Measurements from ENCODE around the gene ALG3. TPM values are rescaled to one million over a fixed set of nuclear protein-coding genes. Genes with fewer than 3 reads are reported as not detected.

ALG3 gene
- total RNA-seq, 1 donor from 2014 or later: 47.1 TPM

- Mint-ChIP-seq H3K27ac (ENCODE audit: unreplicated experiment) (no peak overlapping the region), H3K4me3 (ENCODE audit: unreplicated experiment) (no peak overlapping the region), H3K27me3 (ENCODE audit: low read depth, unreplicated experiment) (peaks cover 21% of the 10 kb centered on the region), H3K9me3 (ENCODE audit: unreplicated experiment) (no peaks in the 10 kb centered on the region), H3K4me1 (ENCODE audit: low read depth, unreplicated experiment) (no peaks in the 10 kb centered on the region), H3K36me3 (ENCODE audit: low read depth, unreplicated experiment) (no peaks in the 10 kb centered on the region)
- no peak overlapping the region for H3K27ac ChIP-seq (ENCODE audit: low read depth, low read length)
- no peaks in the 10 kb centered on the region for H3K79me2 ChIP-seq (ENCODE audit: insufficient read depth, low read length)
- no peak overlapping the region for H2AFZ ChIP-seq (ENCODE audit: low read depth, low read length)
- no peak overlapping the region for H3K4me2 ChIP-seq (ENCODE audit: low read length)
- no peaks in the 10 kb centered on the region for H4K20me1 ChIP-seq (ENCODE audit: insufficient read depth, low read length)
- no peak overlapping the region for H3K9ac ChIP-seq (ENCODE audit: low read length)
- TF ChIP-seq EZH2 (IDR thresholded peaks at IDR 0.05; ENCODE audit: insufficient read depth, low read length) (no peak), CTCF (IDR thresholded peaks at IDR 0.05; ENCODE audit: insufficient read depth, low read depth, low read length) (no peak)
- FAIRE-seq (no peak), DNase-seq (ENCODE audit: low read depth) (no peak)
- H3K36me3 ChIP-seq (ENCODE audit: insufficient read depth, low read length): no peaks in the 10 kb centered on the region
- no peaks in the 10 kb centered on the region for H3K9me3 ChIP-seq (ENCODE audit: insufficient read depth, low read depth, low read length)
- peaks cover 2% of the 10 kb centered on the region for H3K27me3 ChIP-seq (ENCODE audit: insufficient read depth, low read length)
- H3K4me1 ChIP-seq (ENCODE audit: insufficient read depth, low read length): no peaks in the 10 kb centered on the region
- no peak overlapping the region for H3K4me3 ChIP-seq (ENCODE audit: insufficient read depth, low read depth, low read length)
These were observed 29.9 kb downstream of the ALG3 start for GRCh38 chr3:184218814-184219213.

- H3K79me2 ChIP-seq (ENCODE audit: insufficient read depth, low read length): no peaks in the 10 kb centered on the region
- no peaks in the 10 kb centered on the region for H4K20me1 ChIP-seq (ENCODE audit: insufficient read depth, low read length)
- no peaks in the 10 kb centered on the region for H3K9me3 Mint-ChIP-seq (ENCODE audit: unreplicated experiment)
- H3K36me3 ChIP-seq (ENCODE audit: insufficient read depth, low read length): no peaks in the 10 kb centered on the region
- no peak overlapping the region for H2AFZ ChIP-seq (ENCODE audit: low read depth, low read length)
- no peak overlapping the region for H3K4me3 ChIP-seq (ENCODE audit: insufficient read depth, low read depth, low read length)
- H3K4me1 Mint-ChIP-seq (ENCODE audit: low read depth, unreplicated experiment): no peaks in the 10 kb centered on the region
- no peak for DNase-seq (ENCODE audit: low read depth)
- TF ChIP-seq CTCF (IDR thresholded peaks at IDR 0.05; ENCODE audit: insufficient read depth, low read depth, low read length) (no peak), EZH2 (IDR thresholded peaks at IDR 0.05; ENCODE audit: insufficient read depth, low read length) (no peak)
- no peak overlapping the region for H3K27ac Mint-ChIP-seq (ENCODE audit: unreplicated experiment)
- H3K4me1 ChIP-seq (ENCODE audit: insufficient read depth, low read length): no peaks in the 10 kb centered on the region
- FAIRE-seq: no peak
- no peaks in the 10 kb centered on the region for H3K9me3 ChIP-seq (ENCODE audit: insufficient read depth, low read depth, low read length)
- H3K27ac ChIP-seq (ENCODE audit: low read depth, low read length): no peak overlapping the region
- H3K27me3 ChIP-seq (ENCODE audit: insufficient read depth, low read length): peaks cover 9% of the 10 kb centered on the region
- no peak overlapping the region for H3K4me3 Mint-ChIP-seq (ENCODE audit: unreplicated experiment)
- no peaks in the 10 kb centered on the region for H3K36me3 Mint-ChIP-seq (ENCODE audit: low read depth, unreplicated experiment)
- H3K4me2 ChIP-seq (ENCODE audit: low read length): no peak overlapping the region
- H3K27me3 Mint-ChIP-seq (ENCODE audit: low read depth, unreplicated experiment): peaks cover 12% of the 10 kb centered on the region
- H3K9ac ChIP-seq (ENCODE audit: low read length): no peak overlapping the region
These were observed 37.0 kb downstream of the ALG3 start for GRCh38 chr3:184211718-184212117.

GRCh38 chr3:184211297-184211696 lies 37.5 kb downstream of the ALG3 start:
- no peaks in the 10 kb centered on the region for H3K9me3 Mint-ChIP-seq (ENCODE audit: unreplicated experiment)
- FAIRE-seq: no peak
- no peaks in the 10 kb centered on the region for H3K36me3 Mint-ChIP-seq (ENCODE audit: low read depth, unreplicated experiment)

More at GRCh38 chr3:184211297-184211696, 37.5 kb downstream of the ALG3 start:
- Mint-ChIP-seq H3K27me3 (ENCODE audit: low read depth, unreplicated experiment) (peaks cover 16% of the 10 kb centered on the region), H3K4me3 (ENCODE audit: unreplicated experiment) (no peak overlapping the region), H3K27ac (ENCODE audit: unreplicated experiment) (no peak overlapping the region), H3K4me1 (ENCODE audit: low read depth, unreplicated experiment) (no peaks in the 10 kb centered on the region)
- DNase-seq (ENCODE audit: low read depth): no peak
- no peaks in the 10 kb centered on the region for H3K4me1 ChIP-seq (ENCODE audit: insufficient read depth, low read length)
- H3K27me3 ChIP-seq (ENCODE audit: insufficient read depth, low read length): peaks cover 11% of the 10 kb centered on the region
- no peak overlapping the region for H3K4me3 ChIP-seq (ENCODE audit: insufficient read depth, low read depth, low read length)
- H3K9me3 ChIP-seq (ENCODE audit: insufficient read depth, low read depth, low read length): no peaks in the 10 kb centered on the region
- no peak overlapping the region for H3K4me2 ChIP-seq (ENCODE audit: low read length)
- no peak overlapping the region for H3K9ac ChIP-seq (ENCODE audit: low read length)
- no peak overlapping the region for H3K27ac ChIP-seq (ENCODE audit: low read depth, low read length)
- no peaks in the 10 kb centered on the region for H3K36me3 ChIP-seq (ENCODE audit: insufficient read depth, low read length)
- H2AFZ ChIP-seq (ENCODE audit: low read depth, low read length): no peak overlapping the region
- H4K20me1 ChIP-seq (ENCODE audit: insufficient read depth, low read length): no peaks in the 10 kb centered on the region
- no peak for TF ChIP-seq EZH2 (IDR thresholded peaks at IDR 0.05; ENCODE audit: insufficient read depth, low read length)
- TF ChIP-seq CTCF (IDR thresholded peaks at IDR 0.05; ENCODE audit: insufficient read depth, low read depth, low read length): no peak
- no peaks in the 10 kb centered on the region for H3K79me2 ChIP-seq (ENCODE audit: insufficient read depth, low read length)

All from astrocyte (in vitro differentiated cells and primary cell).